A673 (cell line): Measurements from ENCODE around the gene TMTC2.

Experiments
- EZH2 ChIP-seq: fragments of 200-600 bp; sonication (generic); IDR thresholded peaks from 2 replicates; pipeline ENCODE4 v1.6.1; 2017; ENCODE audit warnings: borderline replicate concordance, low read depth, mild to moderate bottlenecking, mixed read lengths, antibody characterized with exemption, low read length; ENCODE audit not compliant: poor library complexity, severe bottlenecking
- TF ChIP-seq, protein P1 (sequence below): fragments of 300-800, 200-600 bp; sonication (generic); conservative IDR thresholded peaks from 2 replicates; pipeline ENCODE4 v1.5.1; 2017; ENCODE audit warnings: low read depth, mild to moderate bottlenecking, antibody characterized with exemption, low read length, moderate library complexity, mixed read lengths

DNA sequence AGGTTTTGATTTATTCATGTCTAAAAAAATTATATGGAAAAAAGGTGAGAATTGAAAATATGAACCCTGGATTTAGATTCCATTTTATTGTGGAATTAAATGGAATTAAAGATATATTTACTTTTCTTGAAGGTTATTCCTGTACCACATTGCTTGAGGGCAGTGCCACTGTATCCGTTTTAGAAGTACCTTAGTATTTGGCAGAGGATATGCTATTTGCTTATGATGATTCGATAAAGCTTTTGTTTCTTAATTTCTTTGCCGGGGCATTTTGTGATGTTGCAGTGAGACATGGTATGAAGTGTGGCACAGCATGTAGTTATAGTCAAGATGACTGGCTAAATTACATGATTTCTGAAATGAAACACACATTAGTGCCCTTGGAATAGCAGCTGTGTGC, 7.6 kb downstream of the TMTC2 start:
- TF ChIP-seq EZH2: no peak
- TF ChIP-seq, protein P1, sequence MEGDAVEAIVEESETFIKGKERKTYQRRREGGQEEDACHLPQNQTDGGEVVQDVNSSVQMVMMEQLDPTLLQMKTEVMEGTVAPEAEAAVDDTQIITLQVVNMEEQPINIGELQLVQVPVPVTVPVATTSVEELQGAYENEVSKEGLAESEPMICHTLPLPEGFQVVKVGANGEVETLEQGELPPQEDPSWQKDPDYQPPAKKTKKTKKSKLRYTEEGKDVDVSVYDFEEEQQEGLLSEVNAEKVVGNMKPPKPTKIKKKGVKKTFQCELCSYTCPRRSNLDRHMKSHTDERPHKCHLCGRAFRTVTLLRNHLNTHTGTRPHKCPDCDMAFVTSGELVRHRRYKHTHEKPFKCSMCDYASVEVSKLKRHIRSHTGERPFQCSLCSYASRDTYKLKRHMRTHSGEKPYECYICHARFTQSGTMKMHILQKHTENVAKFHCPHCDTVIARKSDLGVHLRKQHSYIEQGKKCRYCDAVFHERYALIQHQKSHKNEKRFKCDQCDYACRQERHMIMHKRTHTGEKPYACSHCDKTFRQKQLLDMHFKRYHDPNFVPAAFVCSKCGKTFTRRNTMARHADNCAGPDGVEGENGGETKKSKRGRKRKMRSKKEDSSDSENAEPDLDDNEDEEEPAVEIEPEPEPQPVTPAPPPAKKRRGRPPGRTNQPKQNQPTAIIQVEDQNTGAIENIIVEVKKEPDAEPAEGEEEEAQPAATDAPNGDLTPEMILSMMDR: no peak
